Neural cell (in vitro differentiated cells): ENCODE data around the gene SIX4. TPM values are rescaled to one million over a fixed set of nuclear protein-coding genes. Genes with fewer than 3 reads are reported as not detected.

Experiments
- H2AFZ ChIP-seq: fragments of 200-600, 300-800 bp; sonication (generic), shearing (Covaris generic); 2 replicates; pipeline ENCODE4 v1.6.0; 2014; ENCODE audit warnings: low read depth, mild to moderate bottlenecking, antibody characterized with exemption, low read length, moderate library complexity
- H3F3A ChIP-seq: fragments of 200-600 bp; shearing (Covaris generic); 2 replicates; pipeline ENCODE4 v1.6.1; 2016; ENCODE audit warnings: mild to moderate bottlenecking, moderate library complexity, mixed read lengths, antibody characterized with exemption, low read length; ENCODE audit not compliant: insufficient read depth, poor library complexity, severe bottlenecking
- H3K27ac ChIP-seq: fragments of 200-600, 300-800 bp; sonication (generic), shearing (Covaris generic); 2 replicates; pipeline ENCODE4 v1.5.1; 2014; ENCODE audit warnings: mild to moderate bottlenecking, low read length, moderate library complexity
- H3K27me3 ChIP-seq: fragments of 300-800, 200-600 bp; sonication (generic), shearing (Covaris generic); 2 replicates; pipeline ENCODE4 v1.6.0; 2014; ENCODE audit warnings: mild to moderate bottlenecking, low read depth, low read length, moderate library complexity; ENCODE audit not compliant: insufficient read depth
- H3K36me3 ChIP-seq: fragments of 300-800, 200-600 bp; sonication (generic), shearing (Covaris generic); 2 replicates; pipeline ENCODE4 v1.5.1; 2014; ENCODE audit warnings: mild to moderate bottlenecking, antibody characterized with exemption, low read length, moderate library complexity; ENCODE audit not compliant: insufficient read depth
- H3K4me2 ChIP-seq: fragments of 300-800, 200-600 bp; sonication (generic), shearing (Covaris generic); 2 replicates; pipeline ENCODE4 v1.6.0; 2014; ENCODE audit warnings: mild to moderate bottlenecking, low read length
- H3K4me3 ChIP-seq: fragments of 300-800, 200-600 bp; sonication (generic), shearing (Covaris generic); 2 replicates; pipeline ENCODE4 v1.5.1; 2014; ENCODE audit warnings: mild to moderate bottlenecking, low read length, moderate library complexity
- H3K79me2 ChIP-seq: fragments of 200-600 bp; shearing (Covaris generic); replicated peaks from 2 replicates; pipeline ENCODE4 v1.6.0; 2014; ENCODE audit warnings: mild to moderate bottlenecking, low read length, moderate library complexity; ENCODE audit not compliant: insufficient read depth
- H3K9ac ChIP-seq: fragments of 300-800, 200-600 bp; sonication (generic), shearing (Covaris generic); 2 replicates; pipeline ENCODE4 v1.6.1; 2016; ENCODE audit warnings: mild to moderate bottlenecking, low read length, mixed read lengths
- H3K9me2 ChIP-seq: fragments of 200-600 bp; shearing (Covaris generic); 2 replicates; pipeline ENCODE4 v1.6.1; 2016; ENCODE audit warnings: mild to moderate bottlenecking, low read length, mixed read lengths; ENCODE audit not compliant: insufficient read depth
- H3K9me3 ChIP-seq: fragments of 200-600, 300-800 bp; sonication (generic), shearing (Covaris generic); 2 replicates; pipeline ENCODE4 v1.6.1; 2016; ENCODE audit warnings: mild to moderate bottlenecking, mixed run types, low read length, moderate library complexity, mixed read lengths
- H4K20me1 ChIP-seq: fragments of 200-600 bp; shearing (Covaris generic); 2 replicates; pipeline ENCODE4 v1.6.1; 2016; ENCODE audit warnings: mild to moderate bottlenecking, mixed run types; ENCODE audit not compliant: insufficient read depth
- CTCF ChIP-seq: fragments of 450-650 bp; IDR thresholded peaks from 2 replicates; pipeline ENCODE4 v1.5.1; 2014; ENCODE audit warnings: antibody characterized with exemption, mild to moderate bottlenecking, moderate library complexity; ENCODE audit not compliant: poor library complexity, severe bottlenecking
- EP300 ChIP-seq: fragments of 450-650 bp; conservative IDR thresholded peaks from 2 replicates; pipeline ENCODE4 v1.6.1; 2014; ENCODE audit warnings: antibody characterized with exemption, mild to moderate bottlenecking, moderate library complexity; ENCODE audit not compliant: poor library complexity, severe bottlenecking
- EZH2 ChIP-seq: fragments of 200-600, 300-800 bp; shearing (Covaris generic), sonication (generic); IDR thresholded peaks from 2 replicates; pipeline ENCODE4 v1.6.1; 2014; ENCODE audit warnings: antibody characterized with exemption, low read length, borderline replicate concordance, mild to moderate bottlenecking; ENCODE audit not compliant: insufficient read depth, poor library complexity, severe bottlenecking
- MXI1 ChIP-seq: fragments of 450-650 bp; conservative IDR thresholded peaks from 2 replicates; pipeline ENCODE4 v1.6.1; 2014; ENCODE audit warnings: antibody characterized with exemption, mild to moderate bottlenecking; ENCODE audit not compliant: poor library complexity, severe bottlenecking
- POLR2AphosphoS5 ChIP-seq: IDR thresholded peaks from 2 replicates; pipeline ENCODE4 v1.6.1; 2012
- RAD21 ChIP-seq: fragments of 450-650 bp; conservative IDR thresholded peaks from 2 replicates; pipeline ENCODE4 v1.6.1; 2014; ENCODE audit warnings: antibody characterized with exemption, mild to moderate bottlenecking, moderate library complexity
- REST ChIP-seq: IDR thresholded peaks from 2 replicates; pipeline ENCODE4 v1.6.1; 2012; ENCODE audit warnings: borderline replicate concordance
- SMC3 ChIP-seq: fragments of 450-650 bp; conservative IDR thresholded peaks from 2 replicates; pipeline ENCODE4 v1.6.1; 2014; ENCODE audit warnings: antibody characterized with exemption, mild to moderate bottlenecking, moderate library complexity; ENCODE audit not compliant: poor library complexity
- TAF1 ChIP-seq: IDR thresholded peaks from 2 replicates; pipeline ENCODE4 v1.6.1; 2012; ENCODE audit warnings: low read depth
- polyA plus RNA-seq: library from polyadenylated mRNA; depleted of rRNA; stranded (reverse); fragments of >200 nt; gene quantifications from 2 replicates; pipeline ENCODE4 v1.2.3, GENCODE V29; 2014

The SIX4 gene
- polyA plus RNA-seq, 1 donor from 2014 or later = 1.1 TPM

GRCh38 chr14:60686865-60687264 lies 37.3 kb downstream of the SIX4 start:
- Histone ChIP-seq H3K36me3 (no peaks in the 10 kb centered on the region), H3K9me3 (no peaks in the 10 kb centered on the region), H3K9me2 (no peaks in the 10 kb centered on the region), H3K79me2 (no peaks in the 10 kb centered on the region), H3F3A (no peaks in the 10 kb centered on the region), H3K27ac (no peak overlapping the region), H4K20me1 (no peaks in the 10 kb centered on the region), H3K27me3 (no peaks in the 10 kb centered on the region), H2AFZ (no peak overlapping the region), H3K4me3 (no peak overlapping the region), H3K9ac (no peak overlapping the region), H3K4me2 (no peak overlapping the region)
- TF ChIP-seq MXI1 (no peak), EP300 (no peak), TAF1 (no peak)

- Histone ChIP-seq H3K36me3 (no peaks in the 10 kb centered on the region), H3K9me3 (no peaks in the 10 kb centered on the region), H3K27ac (no peak overlapping the region), H3K4me3 (no peak overlapping the region), H3K9ac (no peak overlapping the region), H3K4me2 (no peak overlapping the region), H4K20me1 (no peaks in the 10 kb centered on the region), H3K27me3 (no peaks in the 10 kb centered on the region), H3K9me2 (no peaks in the 10 kb centered on the region), H3K79me2 (no peaks in the 10 kb centered on the region), H3F3A (no peaks in the 10 kb centered on the region), H2AFZ (no peak overlapping the region)
- TF ChIP-seq SMC3 (no peak), EP300 (no peak), CTCF (no peak), REST (no peak), EZH2 (no peak), MXI1 (no peak), POLR2AphosphoS5 (no peak), TAF1 (no peak), RAD21 (no peak)
Measured at GRCh38 chr14:60684203-60684602, 39.9 kb downstream of the SIX4 start.

- H3K27ac ChIP-seq = no peak overlapping the region
- H2AFZ ChIP-seq = no peak overlapping the region
- no peak overlapping the region for H3K4me2 ChIP-seq
- no peak overlapping the region for H3K9ac ChIP-seq
- no peak for TF ChIP-seq POLR2AphosphoS5
- TF ChIP-seq CTCF = no peak
- no peak for TF ChIP-seq RAD21
- no peak for TF ChIP-seq TAF1
- TF ChIP-seq REST = no peak
- no peak for TF ChIP-seq EZH2
- TF ChIP-seq SMC3 = no peak
- TF ChIP-seq EP300 = no peak
- TF ChIP-seq MXI1 = no peak
- no peaks in the 10 kb centered on the region for H3K9me3 ChIP-seq
- H3K27me3 ChIP-seq = no peaks in the 10 kb centered on the region
- no peaks in the 10 kb centered on the region for H3K36me3 ChIP-seq
- no peaks in the 10 kb centered on the region for H4K20me1 ChIP-seq
- H3K4me3 ChIP-seq = no peak overlapping the region
- H3F3A ChIP-seq = no peaks in the 10 kb centered on the region
- H3K9me2 ChIP-seq = no peaks in the 10 kb centered on the region
- H3K79me2 ChIP-seq = no peaks in the 10 kb centered on the region
Measured at GRCh38 chr14:60681271-60681670, 42.9 kb downstream of the SIX4 start.
